SH-SY5Y (cell line): ENCODE results near the gene SLC31A1.

Experiments used
- GATA2 ChIP-seq: IDR thresholded peaks from 2 replicates; pipeline ENCODE4 v1.6.1; 2011; ENCODE audit warnings: mild to moderate bottlenecking, low read depth, low read length
- GATA3 ChIP-seq: IDR thresholded peaks from 2 replicates; pipeline ENCODE4 v1.6.1; 2011; ENCODE audit warnings: low read depth, mild to moderate bottlenecking, low read length, moderate library complexity

GRCh38 chr9:113219186-113219936 is 2.0 kb upstream of the SLC31A1 start:
- TF ChIP-seq GATA2 (no peak), GATA3 (no peak)
